AG08395 (cell line): ENCODE data around the gene RAB31.

ENCODE experiments used
- DNase-seq: peaks from one replicate; pipeline ENCODE4 v3.0.0; 2012; ENCODE audit warnings: mixed read lengths, low spot score

Gene RAB31

DNA sequence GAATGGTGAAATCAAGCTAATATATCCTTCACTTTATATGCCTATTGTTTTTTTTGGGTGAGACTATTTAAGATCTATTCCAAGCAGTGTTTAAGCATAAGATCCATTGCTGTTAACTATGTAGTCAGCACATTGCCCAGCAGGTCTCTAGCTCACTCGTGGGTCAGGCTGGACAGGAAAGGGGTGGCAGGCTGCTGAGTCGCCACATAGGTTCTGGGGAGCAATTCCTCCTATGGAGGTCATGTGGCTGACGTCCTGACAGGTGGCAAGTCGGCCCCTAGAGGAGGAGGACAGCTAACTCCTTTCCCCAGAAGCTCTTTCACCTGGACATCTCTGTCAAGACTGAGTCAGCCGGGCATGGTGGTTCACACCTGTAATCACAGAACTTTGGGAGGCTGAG is 13.9 kb upstream of the RAB31 start:
- DNase-seq, result no peak

GRCh38 chr18:9694952-9695495 is 13.1 kb upstream of the RAB31 start:
- no peak for DNase-seq

GRCh38 chr18:9695605-9696004 is 12.5 kb upstream of the RAB31 start:
- no peak for DNase-seq

DNA sequence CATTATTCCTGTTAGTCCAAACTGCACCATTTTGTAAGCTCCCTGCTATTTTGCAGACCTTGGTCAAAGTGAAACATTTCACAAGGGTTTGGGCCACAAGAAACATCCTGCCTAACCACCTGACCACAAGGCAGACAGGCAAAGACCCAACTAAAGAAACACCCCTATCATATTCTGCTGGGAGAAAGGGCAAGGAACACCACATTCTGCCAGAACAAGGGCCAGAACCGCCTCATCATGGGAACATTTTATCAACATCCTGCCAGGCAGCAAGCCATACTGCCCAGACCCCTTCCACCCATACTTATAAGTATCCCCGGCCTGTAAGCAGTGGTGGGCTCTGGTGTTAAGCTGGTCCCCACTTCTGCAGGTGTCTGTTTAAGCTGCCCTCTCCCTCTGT is 12.0 kb upstream of the RAB31 start:
- DNase-seq, result no peak

GRCh38 chr18:9696701-9697100 is 11.4 kb upstream of the RAB31 start:
- DNase-seq, result no peak

DNA sequence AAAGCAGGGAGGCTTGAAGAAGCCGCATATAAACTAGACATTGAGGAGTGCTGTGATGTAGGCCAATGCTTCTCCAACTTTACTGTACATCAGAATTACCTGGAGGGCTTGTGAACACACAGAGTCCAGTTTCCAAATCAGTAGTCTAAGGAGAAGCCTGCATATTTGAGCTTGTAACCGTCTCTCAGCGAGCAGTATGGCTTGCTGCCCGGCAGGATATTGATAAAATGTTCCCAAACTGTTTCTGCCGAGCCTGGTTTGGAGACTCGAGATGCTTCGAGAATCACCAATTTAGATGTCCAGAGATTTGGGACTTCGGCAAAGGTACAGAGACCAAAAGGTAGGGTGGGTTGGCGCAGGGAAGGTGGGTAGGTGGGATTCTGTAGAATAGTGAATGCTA is 11.0 kb upstream of the RAB31 start:
- DNase-seq, result no peak

- no peak for DNase-seq
These were observed 9.6 kb upstream of the RAB31 start for GRCh38 chr18:9698497-9698896.

DNA sequence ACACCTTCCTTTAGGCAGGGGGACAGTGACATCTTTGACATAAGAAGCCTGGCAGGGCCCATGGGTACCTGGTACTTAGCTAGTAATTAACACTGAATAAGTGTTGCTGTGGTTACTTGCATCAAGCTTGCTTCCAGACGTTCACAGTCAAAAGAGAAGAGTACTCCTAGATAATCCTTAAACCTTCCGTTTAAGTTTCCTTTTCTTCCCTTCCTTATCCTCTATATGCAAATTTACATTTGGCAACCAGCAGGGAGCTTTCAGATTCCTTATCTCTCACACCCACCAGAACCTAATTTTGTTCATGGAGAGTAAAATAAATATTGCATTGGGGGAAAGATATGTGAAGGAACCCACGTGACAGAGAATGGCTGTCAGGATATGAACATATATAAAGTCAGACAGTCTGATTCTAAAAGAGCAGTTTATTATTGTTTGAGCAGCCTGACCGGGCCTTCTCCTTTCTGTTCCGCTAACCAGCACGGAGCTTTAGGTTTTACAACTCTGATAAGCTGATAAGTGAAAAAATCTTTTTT is 7.8 kb upstream of the RAB31 start:
- DNase-seq, result no peak

GRCh38 chr18:9701609-9702349 is 6.3 kb upstream of the RAB31 start:
- no peak for DNase-seq

DNA sequence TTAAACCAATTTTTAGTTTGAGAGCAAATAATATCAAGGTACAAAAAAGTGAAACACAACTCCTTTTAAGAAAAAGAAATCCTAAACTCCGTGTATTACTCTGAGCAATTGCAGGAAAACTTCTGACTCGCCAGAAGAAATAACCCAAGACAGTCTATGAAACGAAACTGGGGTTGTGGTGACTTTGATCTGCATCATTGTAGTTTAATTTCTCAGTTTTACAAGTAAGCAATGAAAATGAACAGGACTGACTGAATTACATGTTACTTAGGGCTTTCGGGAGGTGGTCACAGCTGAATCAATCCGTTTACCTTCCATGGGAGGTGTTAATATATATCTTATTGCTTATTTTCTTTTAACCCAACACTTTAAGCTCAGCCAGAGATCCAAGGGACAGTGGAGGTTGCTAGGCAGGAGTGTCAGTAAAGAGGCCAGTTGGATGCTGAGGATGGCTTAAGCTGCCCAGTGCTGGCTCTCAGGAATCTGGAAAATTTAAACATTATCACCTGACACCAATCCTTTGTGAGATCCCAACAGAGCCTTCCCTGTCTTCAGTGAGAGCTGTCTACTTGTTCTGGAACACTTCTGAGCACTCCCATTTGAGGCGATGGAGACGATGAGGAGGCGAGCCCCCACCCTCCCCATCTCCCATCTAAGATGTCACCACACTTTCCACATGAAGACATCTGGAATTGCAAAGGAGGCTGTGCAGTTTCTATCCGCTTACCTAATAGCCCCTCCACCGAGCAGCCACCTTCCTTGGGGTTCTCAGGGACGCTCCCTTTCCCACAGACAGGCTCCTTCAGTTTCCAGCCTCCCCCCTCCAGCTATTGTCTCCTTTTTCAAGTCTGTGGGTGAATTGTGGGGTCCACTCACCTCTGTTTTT is 3.6 kb upstream of the RAB31 start:
- no peak for DNase-seq

GRCh38 chr18:9705183-9705829 is 2.8 kb upstream of the RAB31 start:
- DNase-seq, result peak; percentile 77

GRCh38 chr18:9706081-9706935 is 1.8 kb upstream of the RAB31 start:
- no peak for DNase-seq

GRCh38 chr18:9707381-9708056 is 582 bp upstream of the RAB31 start:
- DNase-seq, result no peak

DNA sequence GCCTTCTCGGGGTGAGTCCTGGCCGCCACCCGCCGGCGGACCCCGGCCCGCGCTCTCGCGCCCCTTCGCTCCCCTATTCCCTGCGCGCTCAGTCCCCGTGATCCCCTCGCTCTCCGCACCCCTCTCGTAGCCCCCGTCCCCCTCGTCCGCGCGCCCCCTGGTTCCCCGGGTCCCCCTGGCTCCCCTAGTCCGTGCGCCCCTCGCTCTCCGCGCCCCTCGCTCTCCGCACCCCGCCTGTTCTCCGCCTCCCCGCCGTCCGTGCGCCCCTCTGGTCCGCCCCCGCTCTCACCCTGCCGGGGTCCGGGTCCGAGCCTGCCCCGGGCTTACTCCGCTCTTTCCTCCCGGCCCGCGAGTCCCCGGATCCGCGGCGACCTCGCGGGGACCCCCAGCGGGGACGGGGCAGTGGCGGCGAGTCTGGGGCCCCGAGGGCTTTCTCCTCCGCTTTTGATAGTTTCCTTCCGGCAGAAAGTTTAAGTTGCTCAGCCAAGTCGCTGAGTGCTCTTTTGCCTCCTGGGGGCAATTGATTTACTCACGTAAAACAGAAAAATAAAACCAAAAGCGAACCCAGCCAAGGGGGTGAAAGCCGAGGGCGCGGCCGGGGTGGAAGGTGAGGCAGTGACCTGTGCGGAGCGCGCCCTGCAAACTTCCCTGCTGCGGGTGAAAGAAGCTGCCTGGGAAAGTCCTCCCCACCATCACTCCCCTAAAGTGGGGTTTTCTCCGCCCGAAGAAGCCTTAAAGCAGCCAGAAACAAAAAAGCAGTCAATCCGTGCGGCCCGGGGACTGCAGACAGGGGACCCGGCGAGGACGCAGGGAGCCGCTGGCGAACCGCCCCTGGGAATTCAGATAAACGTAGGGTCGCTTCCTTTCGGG is 568 bp downstream of the RAB31 start:
- no peak for DNase-seq

DNA sequence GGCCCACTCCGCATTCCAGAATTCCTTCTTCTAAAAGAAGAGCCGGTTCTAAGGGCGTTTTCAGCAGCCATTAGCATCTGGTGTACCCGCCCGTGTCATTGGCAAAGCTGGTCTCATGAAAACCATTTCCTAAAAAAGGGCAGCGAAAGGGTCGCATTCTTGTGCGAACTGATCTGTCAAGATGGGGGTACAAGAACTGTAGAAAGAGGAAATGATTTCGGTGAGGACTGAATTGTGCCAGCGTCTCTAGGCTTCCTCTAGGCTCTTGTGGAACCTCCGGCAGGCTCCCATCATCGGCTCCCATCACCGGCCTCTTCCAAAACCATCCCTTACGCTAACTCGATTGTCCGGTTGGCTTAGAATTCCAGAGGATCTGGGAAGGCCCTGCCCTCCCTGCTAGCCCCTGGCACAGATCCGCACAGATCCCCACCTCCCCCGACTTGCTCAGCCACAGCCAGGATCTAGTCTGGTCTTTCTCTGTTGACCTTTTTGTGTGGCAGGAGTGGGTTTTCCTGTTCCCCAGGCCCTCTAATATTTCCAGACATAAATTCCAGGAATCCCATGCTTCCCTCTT is 1.3 kb downstream of the RAB31 start:
- DNase-seq, result peak; percentile 42

GRCh38 chr18:9710037-9710436 is 1.9 kb downstream of the RAB31 start:
- DNase-seq, result no peak

DNA sequence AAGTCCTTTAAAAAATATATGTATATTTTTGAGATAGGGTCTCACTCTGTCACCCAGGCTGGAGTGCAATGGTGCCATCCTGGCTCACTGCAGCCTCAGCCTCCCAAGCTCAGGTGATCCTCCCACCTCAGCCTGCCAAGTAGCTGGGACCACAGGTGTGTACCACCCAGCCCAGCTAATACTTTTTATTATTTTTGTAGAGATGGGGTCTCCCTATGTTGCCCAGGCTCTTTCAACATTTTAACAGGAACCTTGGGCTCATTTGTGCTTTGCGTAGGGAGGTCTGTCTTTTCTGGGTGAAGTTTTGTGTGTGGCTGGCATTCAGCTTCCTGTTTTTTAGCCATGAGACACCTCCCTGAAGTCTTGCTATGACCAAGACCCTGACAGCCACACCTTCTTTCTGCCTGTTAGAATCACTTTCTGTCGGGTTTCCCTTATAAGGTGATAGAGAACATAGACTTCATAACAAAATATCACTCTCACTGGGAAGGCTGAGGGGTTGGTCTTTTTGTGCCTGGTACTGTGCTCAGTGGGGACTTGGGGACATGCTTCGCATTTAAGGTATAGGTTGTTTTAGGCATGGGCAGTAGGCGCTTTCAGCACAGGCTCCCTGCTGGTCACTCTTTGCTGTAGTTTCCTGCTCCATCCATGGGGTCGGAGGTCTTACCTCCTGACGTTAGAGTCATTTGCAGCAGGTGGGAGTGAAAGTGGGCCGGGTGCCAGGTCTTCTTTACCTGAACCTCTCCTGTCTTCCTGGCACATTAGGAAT is 3.4 kb downstream of the RAB31 start:
- DNase-seq, result no peak

DNA sequence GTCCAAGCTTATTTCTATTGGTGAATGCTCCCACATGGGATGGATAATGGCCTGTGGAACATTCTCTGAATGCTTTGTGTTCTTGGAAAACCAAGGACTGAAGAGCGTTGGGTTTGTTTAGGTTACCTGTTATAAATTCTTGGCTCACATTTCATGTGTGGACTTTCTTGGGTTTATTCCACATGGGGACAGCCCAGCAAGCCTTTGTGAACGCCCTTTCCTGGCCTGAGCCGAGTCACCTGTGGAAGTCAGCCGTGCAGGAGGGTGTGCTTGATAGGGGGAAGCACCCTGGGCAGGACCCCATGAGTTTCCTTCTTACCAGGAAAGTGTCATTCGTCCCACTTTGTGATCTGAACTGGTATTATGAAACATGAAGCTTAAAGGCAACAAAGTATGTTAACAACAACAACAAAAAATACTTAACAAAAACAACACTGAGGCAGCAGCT is 4.1 kb downstream of the RAB31 start:
- DNase-seq, result no peak

DNA sequence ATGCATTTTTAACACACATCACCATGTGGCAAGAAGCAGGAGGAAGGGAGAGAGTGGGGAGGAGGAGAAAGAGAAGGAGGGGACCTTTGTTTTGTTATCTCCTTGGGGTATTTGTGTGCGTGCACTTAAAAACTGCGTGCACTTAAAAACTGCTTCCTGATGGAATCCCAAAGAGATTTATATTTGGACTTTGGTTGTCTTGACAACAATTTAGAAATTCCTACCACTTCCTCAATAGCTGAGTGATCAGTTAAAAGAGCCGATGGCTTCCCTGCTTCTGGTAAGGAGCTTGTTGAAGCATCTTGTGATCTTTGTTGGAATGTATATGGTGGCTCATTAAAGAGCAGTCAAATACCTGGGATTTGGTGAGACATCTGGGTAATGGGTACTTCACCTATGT is 4.5 kb downstream of the RAB31 start:
- peak; percentile 49 for DNase-seq
